ENCODE measurements around the gene PRR16.
"Not testable (repeated sequence)": the region's sequence is repeated elsewhere in the genome, so short reads cannot be mapped to it uniquely, and the experiment has no call there.

Gene PRR16

GRCh38 chr5:120463991-120464626, at the start of gene PRR16:
TSS of gene PRR16 (plus strand) at chr5:120464300.
- peak; percentile 54 for DNase-seq

DNA sequence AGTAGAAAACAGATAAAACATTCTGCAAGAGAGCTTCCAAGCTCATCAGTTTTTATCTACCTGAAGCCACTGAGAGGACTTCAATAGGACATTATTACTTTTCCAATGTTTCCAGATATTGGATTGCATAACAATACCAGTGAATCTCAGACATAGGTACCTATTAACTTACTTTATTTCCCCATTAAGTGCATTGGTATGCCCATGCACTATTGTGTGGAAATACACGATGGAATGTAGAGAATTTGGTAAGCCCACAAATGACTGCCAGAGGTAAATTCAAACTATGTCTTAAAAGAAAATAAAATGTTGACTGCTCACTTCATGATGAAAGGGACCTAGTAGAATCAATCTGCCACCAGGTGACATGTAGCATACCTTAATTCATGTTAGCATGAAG, 48.1 kb upstream of the PRR16 start:
- no peak for DNase-seq

DNA sequence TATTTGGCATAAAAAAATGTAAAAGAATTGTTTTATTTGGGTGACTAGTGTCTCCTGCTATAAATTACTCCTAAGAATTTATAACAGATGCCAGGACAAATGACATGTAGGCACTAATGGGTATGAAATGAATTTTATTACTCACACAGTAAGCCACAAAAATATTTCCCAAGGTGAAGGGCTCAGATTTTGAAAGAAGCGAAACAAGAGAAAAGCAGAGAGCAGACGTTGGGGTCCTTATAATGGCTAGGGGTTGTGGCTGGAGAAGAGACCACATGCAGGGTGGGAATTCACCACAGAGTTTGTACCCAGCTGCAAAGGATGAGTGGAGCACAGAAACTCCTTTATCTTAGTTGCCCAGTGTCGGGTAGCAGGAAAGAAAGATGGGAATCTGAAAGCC, 45.0 kb upstream of the PRR16 start:
- no peak for DNase-seq

GRCh38 chr5:120426633-120427275, 37.3 kb upstream of the PRR16 start:
- not testable (repeated sequence) for DNase-seq

GRCh38 chr5:120430572-120430971, 33.5 kb upstream of the PRR16 start:
- no peak for DNase-seq

GRCh38 chr5:120432861-120433260, 31.2 kb upstream of the PRR16 start:
- DNase-seq, result no peak

- no peak for DNase-seq
These were observed 29.0 kb upstream of the PRR16 start for GRCh38 chr5:120435129-120435528.

DNA sequence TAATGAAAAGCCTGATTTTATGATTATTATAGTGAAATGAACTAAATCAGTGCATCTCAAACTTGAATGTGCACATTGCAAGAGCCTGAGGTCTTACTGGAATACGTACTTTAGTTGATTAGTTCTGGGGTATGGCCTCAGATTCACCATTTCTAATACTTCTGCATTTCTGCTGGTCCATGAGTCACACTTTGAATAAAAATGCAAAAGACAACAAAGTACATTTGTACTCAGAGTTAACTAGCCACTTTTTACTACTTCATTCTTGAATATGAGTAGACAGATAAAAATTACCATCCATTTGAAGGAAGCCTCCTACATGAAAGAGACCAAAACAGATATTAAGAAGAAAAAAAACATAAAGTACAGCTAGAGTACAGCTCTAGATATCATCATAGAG, 27.1 kb upstream of the PRR16 start:
- DNase-seq, result no peak

DNA sequence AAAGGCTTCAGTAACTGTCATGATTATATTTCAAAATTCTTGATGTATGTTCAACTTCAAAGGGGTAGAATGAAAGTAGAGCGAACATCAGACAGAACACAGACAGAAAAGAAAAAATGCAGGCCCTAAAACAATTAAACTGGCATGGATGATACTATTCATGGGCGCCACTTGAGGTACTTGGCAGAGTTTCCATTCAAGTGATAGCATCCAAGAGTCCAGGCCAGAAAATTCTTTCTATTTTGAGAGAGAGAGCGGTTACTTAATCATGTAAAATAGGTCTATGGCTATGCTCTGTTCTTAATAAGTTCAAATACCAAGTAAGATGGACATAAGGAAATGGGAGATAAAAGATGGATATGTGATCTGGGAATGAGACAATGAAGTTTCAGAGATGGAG, 21.4 kb upstream of the PRR16 start:
- DNase-seq, result no peak

DNA sequence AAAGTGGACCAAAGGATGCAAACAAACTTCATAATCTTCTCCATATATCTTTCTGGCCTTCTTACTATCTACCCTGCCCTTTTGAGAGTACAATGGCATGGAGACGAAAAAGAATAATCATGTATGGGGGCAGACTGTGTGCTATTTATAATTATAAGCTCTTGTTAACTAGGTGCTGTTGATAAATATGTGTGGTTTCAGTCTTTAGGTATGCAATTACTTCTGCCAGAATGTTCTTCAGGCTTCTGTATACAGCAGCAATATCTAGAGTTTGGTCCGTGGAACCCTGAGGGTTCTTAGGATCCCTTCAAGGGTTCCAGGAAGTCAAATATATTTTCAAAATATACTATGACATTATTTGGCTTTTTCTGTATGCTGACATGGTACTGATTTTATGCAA, 20.5 kb upstream of the PRR16 start:
- no peak for DNase-seq

DNA sequence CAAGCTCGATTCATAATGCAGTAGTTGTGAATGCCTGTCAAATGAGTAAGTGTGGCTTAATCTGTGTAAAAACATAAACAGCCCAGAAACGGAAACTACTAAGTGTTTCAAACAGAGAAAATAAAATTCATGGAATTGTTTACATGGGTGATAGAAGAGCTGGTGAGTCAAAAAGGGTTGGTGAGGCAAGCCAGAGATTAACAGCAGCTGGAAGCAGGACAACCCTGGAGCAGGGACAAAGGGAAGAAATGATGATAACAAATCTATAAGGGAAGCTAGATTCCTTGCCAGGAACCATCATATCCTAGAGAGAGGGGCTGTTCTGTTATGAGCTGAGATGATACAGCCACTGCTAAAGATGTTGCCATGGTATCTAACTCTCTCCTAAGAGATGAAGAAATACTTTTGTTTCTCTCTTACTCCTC, 18.0 kb upstream of the PRR16 start:
- no peak for DNase-seq

DNA sequence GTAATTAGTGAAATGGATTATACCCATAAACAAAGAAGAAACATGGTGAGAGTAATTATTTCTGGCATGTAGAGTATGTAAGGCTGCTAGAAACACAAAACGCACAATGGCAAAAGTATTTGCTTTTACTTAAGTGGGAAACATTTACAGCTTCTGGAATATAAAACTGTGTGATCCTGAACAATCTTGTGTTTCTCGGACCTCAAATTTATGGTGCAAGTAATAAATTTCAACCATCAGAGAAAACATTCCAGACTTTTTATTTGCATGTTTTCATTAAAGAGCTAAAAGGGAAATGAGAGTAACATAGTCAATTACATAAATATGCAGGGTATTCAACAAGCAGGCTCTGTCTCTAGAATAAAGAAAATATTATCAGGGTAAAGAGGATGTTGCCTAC, 17.2 kb upstream of the PRR16 start:
- DNase-seq, result no peak

GRCh38 chr5:120447706-120448239, 16.3 kb upstream of the PRR16 start:
- no peak for DNase-seq

DNA sequence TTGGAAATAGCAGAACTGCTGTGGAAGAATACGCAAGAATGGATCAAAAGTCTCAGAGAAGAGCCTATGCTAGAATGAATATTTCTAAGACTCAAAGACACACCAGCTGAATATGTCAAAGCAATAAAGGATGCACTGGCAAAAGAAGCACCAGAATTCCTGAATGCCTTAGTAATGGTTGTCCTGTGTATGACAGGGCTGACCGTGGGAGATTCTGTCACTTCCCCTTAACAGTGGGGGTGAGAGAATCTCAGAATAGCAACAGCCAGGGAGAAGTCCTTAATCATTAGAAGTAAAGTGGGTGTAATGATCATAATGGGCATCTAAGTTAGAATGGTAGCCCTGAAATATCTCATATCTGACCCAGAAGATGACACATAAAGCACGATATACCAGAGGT, 14.6 kb upstream of the PRR16 start:
- DNase-seq, result no peak

- no peak for DNase-seq
These were observed 13.2 kb upstream of the PRR16 start for GRCh38 chr5:120450910-120451309.

DNA sequence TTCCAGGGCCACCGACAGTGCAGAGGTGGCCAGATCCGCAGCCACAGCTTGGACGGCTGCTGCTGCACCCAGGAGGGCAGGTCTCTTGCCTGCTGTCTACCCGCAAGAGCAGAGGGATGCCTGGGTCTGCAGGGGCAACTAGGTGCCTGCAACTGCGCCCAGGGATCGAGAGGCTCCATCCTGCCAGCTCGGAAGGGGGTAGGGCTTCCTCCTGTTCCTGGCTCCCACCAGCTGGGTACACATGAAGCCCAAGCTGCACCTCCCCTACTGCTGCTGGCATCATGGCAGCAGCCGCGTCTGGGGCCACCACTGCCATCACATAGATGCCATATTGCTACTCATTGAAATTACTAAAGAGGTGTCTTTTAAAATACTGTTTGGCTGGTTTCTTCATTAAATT, 12.7 kb upstream of the PRR16 start:
- DNase-seq, result no peak

GRCh38 chr5:120452471-120452870, 11.6 kb upstream of the PRR16 start:
- DNase-seq, result no peak

- DNase-seq, result no peak
These were observed 9.9 kb upstream of the PRR16 start for GRCh38 chr5:120454094-120454798.

DNA sequence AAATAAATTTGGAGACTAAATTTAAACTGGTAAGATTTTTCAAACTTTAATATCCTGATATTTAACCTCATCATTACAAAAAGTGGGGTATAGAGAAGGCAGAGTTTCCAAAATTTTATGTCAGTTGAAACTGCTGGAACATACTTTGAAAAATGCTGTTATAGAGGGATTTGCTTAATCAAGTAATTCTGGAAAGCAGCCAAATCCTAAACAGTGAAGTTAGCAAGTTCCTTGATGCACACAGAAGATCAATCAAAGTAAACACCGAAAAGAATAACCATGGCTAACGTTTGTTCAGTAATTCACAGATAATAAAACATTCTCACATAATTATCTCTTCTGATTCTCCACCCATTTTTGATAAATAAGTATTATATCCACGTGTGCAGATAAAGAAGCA, 8.1 kb upstream of the PRR16 start:
- no peak for DNase-seq

- DNase-seq, result peak; percentile 72
These were observed 6.1 kb upstream of the PRR16 start for GRCh38 chr5:120457839-120458507.

GRCh38 chr5:120458508-120458847, 5.6 kb upstream of the PRR16 start:
- not testable (repeated sequence) for DNase-seq

DNA sequence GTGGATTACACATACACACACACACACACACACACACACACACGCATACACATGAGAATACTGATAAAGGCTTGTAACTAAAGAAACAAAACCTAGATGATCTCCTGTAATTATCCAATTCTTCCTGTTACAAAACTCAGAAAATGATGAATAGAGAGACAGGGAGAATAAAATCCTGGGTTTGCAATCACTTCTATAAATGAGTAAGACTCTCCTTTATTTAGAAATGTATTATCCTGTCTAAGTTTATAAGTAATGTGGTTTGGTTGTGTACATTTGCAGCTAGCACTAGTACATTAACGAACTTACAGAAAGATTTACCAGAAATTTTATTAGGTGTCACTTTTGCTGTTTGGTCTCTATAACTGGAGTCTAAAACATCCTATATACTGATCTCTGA, 2.8 kb upstream of the PRR16 start:
- DNase-seq, result no peak

DNA sequence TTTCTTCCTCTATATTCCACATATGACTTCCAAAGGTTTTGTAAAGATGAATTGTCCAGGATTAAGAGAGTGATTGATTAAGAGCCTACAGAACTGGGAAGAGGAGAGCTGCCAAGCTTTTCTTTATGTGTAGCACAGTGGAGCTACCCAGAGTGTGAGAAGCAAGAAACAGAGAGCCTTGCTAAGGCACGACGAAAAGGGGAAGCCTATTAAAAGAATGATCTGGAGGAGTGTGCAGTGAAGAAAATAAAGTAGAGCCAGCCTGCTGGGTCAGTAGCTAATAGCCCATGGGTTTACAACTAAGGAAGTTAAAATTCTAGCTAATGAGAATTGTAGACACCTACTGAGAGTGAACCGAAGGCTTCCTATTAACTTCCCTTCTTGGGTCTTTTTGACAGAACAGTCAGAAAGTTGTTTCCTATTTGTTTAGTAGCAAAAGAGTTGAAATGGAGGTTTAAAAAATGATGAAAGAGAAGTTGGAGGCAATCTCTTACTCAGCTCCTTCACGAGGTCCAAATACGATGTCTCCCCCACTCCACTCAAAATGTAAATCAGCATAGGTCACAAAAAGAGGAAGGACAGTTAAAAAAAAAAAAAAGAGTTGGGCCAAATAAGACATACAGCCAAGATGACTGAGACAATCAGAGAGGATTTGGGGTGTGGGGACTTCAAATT, 957 bp upstream of the PRR16 start:
- DNase-seq, result no peak

All from activated CD8-positive, alpha-beta memory T cell treated with anti-CD3 and anti-CD28 coated beads for 24 hours (primary cell).